SU-DHL-6 (cell line): ENCODE measurements around the gene CEBPB.

Experiments
- EZH2phosphoT487 ChIP-seq: fragments of 200-600 bp; sonication (generic), shearing (Covaris generic); conservative IDR thresholded peaks from 2 replicates; pipeline ENCODE4 v1.6.1; 2018; ENCODE audit warnings: mild to moderate bottlenecking, antibody characterized with exemption, low read length, moderate library complexity, mixed read lengths
- TF ChIP-seq, protein P1 (sequence below): fragments of 200-600 bp; sonication (generic); IDR thresholded peaks from one replicate; pipeline ENCODE4 v1.5.1; 2017; ENCODE audit warnings: antibody characterized with exemption, mild to moderate bottlenecking, low read length, moderate library complexity; ENCODE audit not compliant: insufficient read depth, poor library complexity, severe bottlenecking

- TF ChIP-seq, protein P1, sequence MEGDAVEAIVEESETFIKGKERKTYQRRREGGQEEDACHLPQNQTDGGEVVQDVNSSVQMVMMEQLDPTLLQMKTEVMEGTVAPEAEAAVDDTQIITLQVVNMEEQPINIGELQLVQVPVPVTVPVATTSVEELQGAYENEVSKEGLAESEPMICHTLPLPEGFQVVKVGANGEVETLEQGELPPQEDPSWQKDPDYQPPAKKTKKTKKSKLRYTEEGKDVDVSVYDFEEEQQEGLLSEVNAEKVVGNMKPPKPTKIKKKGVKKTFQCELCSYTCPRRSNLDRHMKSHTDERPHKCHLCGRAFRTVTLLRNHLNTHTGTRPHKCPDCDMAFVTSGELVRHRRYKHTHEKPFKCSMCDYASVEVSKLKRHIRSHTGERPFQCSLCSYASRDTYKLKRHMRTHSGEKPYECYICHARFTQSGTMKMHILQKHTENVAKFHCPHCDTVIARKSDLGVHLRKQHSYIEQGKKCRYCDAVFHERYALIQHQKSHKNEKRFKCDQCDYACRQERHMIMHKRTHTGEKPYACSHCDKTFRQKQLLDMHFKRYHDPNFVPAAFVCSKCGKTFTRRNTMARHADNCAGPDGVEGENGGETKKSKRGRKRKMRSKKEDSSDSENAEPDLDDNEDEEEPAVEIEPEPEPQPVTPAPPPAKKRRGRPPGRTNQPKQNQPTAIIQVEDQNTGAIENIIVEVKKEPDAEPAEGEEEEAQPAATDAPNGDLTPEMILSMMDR = no peak
- TF ChIP-seq EZH2phosphoT487 = no peak
Observed at GRCh38 chr20:50191065-50191543, 474 bp downstream of the CEBPB start.
